GM19043 (cell line): Measurements from ENCODE around the gene ZNF200.
"Not testable (repeated sequence)": the region's sequence is repeated elsewhere in the genome, so short reads cannot be mapped to it uniquely, and the experiment has no call there.

Experiments
- ATAC-seq: cut with Tn5 transposase; IDR thresholded peaks from one replicate; pipeline ENCODE4 v1.9.1; 2021; ENCODE audit warnings: low read depth; ENCODE audit not compliant: unreplicated experiment

Gene ZNF200, protein sequence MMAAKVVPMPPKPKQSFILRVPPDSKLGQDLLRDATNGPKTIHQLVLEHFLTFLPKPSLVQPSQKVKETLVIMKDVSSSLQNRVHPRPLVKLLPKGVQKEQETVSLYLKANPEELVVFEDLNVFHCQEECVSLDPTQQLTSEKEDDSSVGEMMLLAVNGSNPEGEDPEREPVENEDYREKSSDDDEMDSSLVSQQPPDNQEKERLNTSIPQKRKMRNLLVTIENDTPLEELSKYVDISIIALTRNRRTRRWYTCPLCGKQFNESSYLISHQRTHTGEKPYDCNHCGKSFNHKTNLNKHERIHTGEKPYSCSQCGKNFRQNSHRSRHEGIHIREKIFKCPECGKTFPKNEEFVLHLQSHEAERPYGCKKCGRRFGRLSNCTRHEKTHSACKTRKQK

DNA sequence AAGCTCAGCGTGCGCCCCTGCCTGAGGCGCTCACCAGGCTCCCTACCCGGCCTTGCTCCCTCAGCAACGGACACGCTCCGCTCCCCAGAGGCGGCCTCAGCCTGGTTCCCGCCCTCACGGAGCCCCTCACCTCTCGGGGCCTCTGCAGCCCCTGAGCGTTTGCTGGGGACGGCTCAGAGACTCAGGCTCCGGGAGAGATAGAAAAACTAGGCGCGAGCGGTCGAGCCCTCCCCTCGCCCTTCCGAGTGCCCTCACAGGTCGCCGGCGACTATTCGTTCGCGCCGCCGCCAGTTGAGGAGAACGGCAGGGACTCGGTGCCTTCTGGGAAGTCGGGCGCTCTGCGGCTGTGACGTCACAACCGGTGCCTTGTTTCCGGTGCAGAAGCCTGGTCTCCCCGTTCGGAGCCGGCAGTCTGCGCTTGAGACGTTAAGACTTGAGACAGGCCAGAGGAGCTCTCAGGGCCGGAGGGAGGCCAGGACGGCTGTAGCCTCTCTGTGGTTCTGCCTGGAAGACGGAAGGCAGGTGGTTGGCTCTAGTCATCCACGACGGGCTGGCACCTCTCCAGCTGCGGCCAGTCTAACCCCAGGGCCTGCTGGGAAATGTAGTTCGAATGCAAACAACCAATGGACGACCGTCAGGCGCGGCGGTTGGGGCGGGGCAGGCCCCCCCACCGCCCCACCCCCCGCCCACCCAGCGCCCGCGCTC, at the start of gene ZNF200:
Gene ZNF200 (minus strand): TSS at position 302 of the 705 bp plus-strand sequence. CDS start 1,403 bp downstream, outside the sequence.
- peak; percentile 85 for ATAC-seq

DNA sequence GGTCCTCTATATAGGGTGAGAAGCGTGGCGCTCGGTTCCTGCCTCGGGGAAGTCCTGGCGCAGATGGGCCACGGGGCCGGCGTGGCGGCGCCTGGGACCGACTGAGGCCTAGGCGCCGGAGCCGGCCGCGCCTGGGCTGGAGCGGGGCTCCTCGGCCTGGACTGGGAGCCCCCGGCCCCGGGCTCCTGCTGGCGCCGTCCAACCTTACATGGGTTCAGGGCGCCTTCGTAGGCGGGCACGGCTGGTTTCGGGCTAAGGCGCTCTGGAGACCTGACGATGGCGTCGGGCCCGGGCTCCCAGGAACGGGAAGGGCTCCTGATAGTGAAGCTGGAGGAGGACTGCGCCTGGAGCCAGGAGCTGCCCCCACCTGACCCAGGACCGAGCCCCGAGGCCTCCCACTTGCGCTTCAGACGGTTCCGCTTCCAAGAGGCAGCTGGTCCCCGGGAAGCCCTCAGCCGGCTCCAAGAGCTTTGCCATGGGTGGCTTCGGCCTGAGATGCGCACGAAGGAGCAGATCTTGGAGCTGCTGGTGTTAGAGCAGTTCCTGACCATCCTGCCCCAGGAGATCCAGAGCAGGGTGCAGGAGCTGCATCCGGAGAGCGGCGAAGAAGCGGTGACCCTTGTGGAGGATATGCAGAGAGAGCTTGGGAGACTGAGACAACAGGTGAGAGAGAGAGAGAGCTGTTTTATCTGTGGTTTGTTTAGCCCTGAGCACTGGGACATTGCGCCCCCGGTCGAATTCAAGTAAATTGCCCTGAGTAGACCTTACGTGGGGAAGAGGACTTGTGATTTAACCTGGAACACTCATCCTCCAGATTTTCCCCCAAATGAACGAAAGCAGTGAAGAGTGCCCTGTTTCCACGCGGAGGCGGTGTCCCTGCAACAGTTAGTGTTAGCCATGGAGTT, 48.8 kb upstream of the ZNF200 start:
- ATAC-seq: no peak

DNA sequence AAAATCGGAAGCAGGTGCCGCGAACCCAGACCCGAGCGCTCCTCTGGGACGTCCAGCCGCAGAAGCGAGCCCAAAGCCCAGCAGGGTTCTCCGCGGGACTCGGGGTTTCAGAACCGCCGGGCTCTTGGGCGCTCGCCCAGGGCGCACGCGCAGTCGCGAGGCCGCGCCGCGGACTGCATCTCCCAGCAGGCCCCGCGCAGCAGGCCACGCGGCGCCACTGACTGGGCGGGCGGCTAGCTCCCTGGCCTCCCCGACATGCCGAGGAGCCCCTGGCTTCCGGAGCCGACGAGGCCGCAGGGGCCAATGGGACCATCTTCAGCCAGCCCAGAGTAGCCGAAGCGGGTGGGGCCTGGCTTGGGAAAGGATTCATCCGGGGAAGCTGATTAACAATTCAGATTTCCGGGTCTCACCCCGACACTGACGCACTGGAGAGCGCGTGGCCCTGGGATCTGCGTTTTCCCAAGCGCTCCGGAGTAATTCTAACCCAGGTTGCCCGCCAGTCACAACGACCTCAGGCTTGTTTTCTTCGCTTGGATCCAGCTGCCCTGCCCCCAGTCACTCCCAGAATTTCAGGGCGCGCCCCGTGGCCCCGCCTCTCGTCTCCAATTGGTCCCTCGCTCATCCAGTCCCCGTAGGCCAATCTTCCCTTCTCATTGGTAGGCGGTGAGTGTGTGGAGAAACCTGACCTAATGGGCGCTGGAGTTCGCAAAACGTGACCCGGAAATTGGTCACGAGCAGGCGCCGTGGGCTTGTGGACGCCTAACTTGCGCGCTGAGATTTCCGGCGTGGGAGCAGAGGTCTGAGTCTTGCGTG, 48.0 kb upstream of the ZNF200 start, which contains the start of gene ZNF263:
Gene ZNF263 (plus strand): TSS at position 762 of the 813 bp plus-strand sequence. CDS start 328 bp downstream, outside the sequence.
- peak; percentile 75 for ATAC-seq

DNA sequence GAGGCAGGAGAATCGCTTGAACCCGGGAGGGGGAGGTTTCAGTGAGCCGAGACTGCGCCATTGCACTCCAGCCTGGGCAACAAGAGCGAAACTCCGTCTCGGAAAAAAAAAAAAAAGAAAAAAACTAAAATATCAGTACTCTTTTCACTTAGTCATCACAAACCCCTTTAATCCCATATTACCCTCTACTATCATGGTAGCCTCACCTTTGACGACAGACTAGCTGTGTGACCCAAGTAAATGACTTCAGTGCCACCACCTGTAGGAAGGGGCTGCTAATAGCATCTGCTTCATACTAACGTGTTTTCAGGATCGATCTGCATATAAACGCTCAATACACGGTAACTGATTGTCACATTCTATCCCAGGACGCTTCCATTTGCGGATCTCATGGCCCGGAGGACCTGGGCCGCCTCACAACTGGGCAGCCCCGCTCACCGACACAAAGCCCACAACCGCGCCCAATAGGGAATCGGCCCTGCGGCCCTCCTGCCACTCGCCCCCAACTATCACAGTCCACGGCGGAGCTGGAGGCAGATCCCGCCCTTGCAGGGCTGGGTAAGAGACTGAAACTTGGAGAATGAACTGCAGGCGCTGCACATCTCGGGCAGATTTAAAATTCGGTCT, 47.3 kb upstream of the ZNF200 start:
- peak; percentile 16 for ATAC-seq

DNA sequence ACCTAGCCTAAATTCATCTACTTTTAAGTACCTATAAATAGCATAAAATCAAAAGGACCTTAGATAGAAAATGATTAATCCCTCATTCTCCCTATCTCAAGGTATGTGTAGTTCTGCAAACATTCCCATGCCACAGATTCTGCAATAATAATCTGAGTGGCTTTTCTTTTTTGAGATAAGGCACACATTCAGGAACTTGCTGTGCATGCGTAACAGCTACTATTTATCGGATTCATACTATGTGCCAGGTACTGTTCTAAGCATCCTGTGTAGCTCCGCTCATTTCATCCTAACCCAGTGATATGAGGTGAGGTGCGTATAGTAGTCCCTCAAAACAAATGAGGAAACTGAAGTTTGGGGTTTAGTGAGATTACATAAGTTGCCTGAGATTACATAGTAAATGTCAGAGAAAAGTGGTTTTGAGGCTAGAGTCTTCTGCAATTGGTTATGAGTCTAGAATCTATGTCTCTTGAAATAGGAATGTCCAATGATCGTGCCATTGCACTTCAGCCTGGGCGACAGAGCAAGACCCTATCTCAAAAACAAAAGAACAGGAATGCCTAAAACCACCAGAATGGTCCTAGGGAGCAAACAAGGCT, 46.4 kb upstream of the ZNF200 start:
- ATAC-seq: no peak

DNA sequence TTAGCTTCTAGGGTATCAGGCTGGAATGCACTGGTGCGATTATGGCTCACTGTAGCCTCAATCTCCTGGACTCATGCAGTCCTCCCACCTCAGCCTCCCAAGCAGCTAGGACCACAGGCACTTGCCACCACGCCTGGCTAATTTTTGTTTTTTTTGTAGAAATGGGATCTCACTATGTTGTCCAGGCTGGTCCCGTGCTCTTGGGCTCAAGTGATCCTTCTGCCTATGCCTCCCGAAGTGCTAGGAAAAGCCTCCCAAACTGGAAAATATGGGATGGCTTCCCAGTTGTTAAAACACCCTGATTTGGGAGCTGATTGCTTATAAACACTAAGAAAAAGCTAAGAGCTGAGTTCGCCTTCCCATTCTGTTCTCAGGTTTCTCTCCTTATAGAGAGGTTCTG, 41.7 kb upstream of the ZNF200 start:
- ATAC-seq: no peak

GRCh38 chr16:3274947-3275346, 40.0 kb upstream of the ZNF200 start:
- ATAC-seq: no peak

DNA sequence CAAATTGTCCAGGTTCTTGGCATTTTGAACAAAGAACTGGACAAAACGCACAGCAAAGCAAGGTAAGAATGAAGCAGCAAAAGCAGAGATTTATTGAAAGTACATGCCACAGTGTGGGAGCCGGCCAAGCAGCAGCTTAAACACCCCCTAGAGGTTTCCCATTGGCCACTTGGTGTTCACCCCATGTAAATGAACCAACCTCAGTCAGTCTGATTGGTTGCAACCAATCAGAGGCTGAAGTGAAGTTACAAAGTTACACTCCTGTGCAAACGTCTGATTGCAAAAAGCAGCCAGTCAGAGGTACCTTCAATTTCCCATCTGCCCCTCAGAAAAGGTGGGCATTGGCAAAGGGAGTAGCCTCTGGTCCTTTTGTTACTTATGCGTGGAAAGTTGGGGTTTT, 39.5 kb upstream of the ZNF200 start:
- no peak for ATAC-seq

GRCh38 chr16:3271281-3271680, 36.3 kb upstream of the ZNF200 start:
- not testable (repeated sequence) for ATAC-seq

DNA sequence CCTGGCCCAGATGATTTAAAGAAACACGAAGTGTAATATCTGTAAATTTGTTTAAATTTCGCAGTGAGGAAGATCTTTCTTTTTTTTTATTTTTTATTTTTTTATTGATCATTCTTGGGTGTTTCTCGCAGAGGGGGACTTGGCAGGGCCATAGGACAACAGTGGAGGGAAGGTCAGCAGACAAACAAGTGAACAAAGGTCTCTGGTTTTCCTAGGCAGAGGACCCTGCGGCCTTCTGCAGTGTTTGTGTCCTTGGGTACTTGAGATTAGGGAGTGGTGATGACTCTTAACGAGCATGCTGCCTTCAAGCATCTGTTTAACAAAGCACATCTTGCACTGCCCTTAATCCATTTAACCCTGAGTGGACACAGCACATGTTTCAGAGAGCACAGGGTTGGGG, 35.8 kb upstream of the ZNF200 start:
- ATAC-seq: not testable (repeated sequence)

- no peak for ATAC-seq
Observed at GRCh38 chr16:3268294-3268693, 33.3 kb upstream of the ZNF200 start.

GRCh38 chr16:3266873-3267537, 32.0 kb upstream of the ZNF200 start:
- no peak for ATAC-seq

GRCh38 chr16:3264137-3265036, 29.4 kb upstream of the ZNF200 start:
- peak; percentile 87 for ATAC-seq

DNA sequence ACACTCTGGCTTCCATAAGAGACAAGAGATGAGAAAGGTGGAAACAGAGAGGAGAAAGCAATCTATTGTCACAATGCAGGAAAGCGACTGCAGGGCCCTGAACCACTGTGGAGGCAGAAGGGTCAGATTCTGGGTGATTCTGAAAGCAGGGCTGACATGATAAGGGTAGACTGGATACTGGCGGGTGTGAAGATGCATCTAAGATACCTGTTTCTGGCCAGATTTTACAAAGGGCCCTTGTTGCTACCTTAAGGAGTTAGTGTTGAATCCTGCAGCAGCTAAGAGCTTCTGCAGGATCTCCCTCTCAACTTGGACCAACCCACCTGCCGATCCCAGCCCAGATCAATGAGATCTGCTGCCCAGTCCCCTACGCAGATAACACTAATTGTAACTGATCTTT, 27.6 kb upstream of the ZNF200 start:
- no peak for ATAC-seq

- ATAC-seq: no peak
Observed at GRCh38 chr16:3259836-3260235, 24.9 kb upstream of the ZNF200 start.

- ATAC-seq: no peak
Observed at GRCh38 chr16:3256866-3257465, 22.0 kb upstream of the ZNF200 start.
